ENCODE results near the gene DIP2A.

- TF ChIP-seq CTCF (IDR thresholded peaks at IDR 0.05; ENCODE audit: insufficient read depth, low read length, poor library complexity, severe bottlenecking) (no peak), EZH2phosphoT487 (conservative IDR thresholded peaks at IDR 0.05; ENCODE audit: low read length) (no peak)
Measured at GRCh38 chr21:46564391-46564790, 105.7 kb downstream of the DIP2A start.

Measured in SU-DHL-6 (cell line).